GM10248 (cell line): ENCODE measurements around the gene ATP9B.

Source experiments
- CTCF ChIA-PET: fragments of 300-600 bp; sonication (Branson Sonifier 250); formaldehyde crosslinking; extraction: SDS; loops from one replicate; lab custom pipeline; 2021; ENCODE audit warnings: antibody characterized with exemption; lab: Yijun Ruan, JAX
- POLR2A ChIA-PET: fragments of 350-650 bp; sonication (Branson Sonifier 250); formaldehyde crosslinking; extraction: SDS; loops from one replicate; lab custom pipeline; 2020; ENCODE audit warnings: antibody characterized with exemption; lab: Yijun Ruan, JAX
- DNase-seq: peaks from one replicate; pipeline ENCODE4 v3.0.0; 2012; ENCODE audit errors: extremely low spot score
- CTCF ChIP-seq: IDR thresholded peaks from 2 replicates; pipeline ENCODE4 v1.5.1; 2012; ENCODE audit warnings: mild to moderate bottlenecking, low read depth; ENCODE audit errors: extremely low read depth, missing control alignments, control extremely low read depth

The ATP9B gene

GRCh38 chr18:79314838-79315388 lies 245.7 kb downstream of the ATP9B start:
- no peak for TF ChIP-seq CTCF
- DNase-seq, result no peak
- ChIA-PET POLR2A (no interaction called here), CTCF (interaction anchor here (1.7 kb wide), 1 partner anchor 17 kb away, joined by 3 read pairs; no protein-coding TSS in a partner anchor)

- TF ChIP-seq CTCF, result no peak
- ChIA-PET POLR2A (no interaction called here), CTCF (interaction anchor here (1.7 kb wide), 1 partner anchor 18 kb away, joined by 3 read pairs; no protein-coding TSS in a partner anchor)
- DNase-seq, result no peak
Observed at GRCh38 chr18:79315596-79315995, 246.4 kb downstream of the ATP9B start.

- TF ChIP-seq CTCF, result no peak
- ChIA-PET CTCF (interaction anchor here (1.1 kb wide), 1 partner anchor 11 kb away, joined by 4 read pairs; no protein-coding TSS in a partner anchor), POLR2A (no interaction called here)
- no peak for DNase-seq
Observed at GRCh38 chr18:79317703-79318102, 248.5 kb downstream of the ATP9B start.

GRCh38 chr18:79318142-79318673 lies 249.0 kb downstream of the ATP9B start:
- DNase-seq, result no peak
- CTCF ChIA-PET, result interaction anchor here (1.1 kb wide), 1 partner anchor 12 kb away, joined by 4 read pairs; no protein-coding TSS in a partner anchor
- POLR2A ChIA-PET, result no interaction called here
- TF ChIP-seq CTCF, result no peak

GRCh38 chr18:79320216-79320850 lies 251.1 kb downstream of the ATP9B start:
- CTCF ChIA-PET, result interaction anchor here (0.7 to 1.3 kb wide), 3 partner anchors 9 to 28 kb away, joined by 3 to 4 read pairs (median 3); no protein-coding TSS in a partner anchor
- DNase-seq, result no peak
- no peak for TF ChIP-seq CTCF
- POLR2A ChIA-PET, result no interaction called here

GRCh38 chr18:79321625-79322405 lies 252.6 kb downstream of the ATP9B start:
- ChIA-PET POLR2A (no interaction called here), CTCF (interaction anchor here (1.0 to 1.3 kb wide), 2 partner anchors 10 to 16 kb away, joined by 3 read pairs; no protein-coding TSS in a partner anchor)
- no peak for TF ChIP-seq CTCF
- no peak for DNase-seq
